SKM-1 (cell line): ENCODE results near the gene CHMP1B.
A peak's percentile ranks its signal among the peaks of the same experiment; 100 is the strongest.
"Not testable (repeated sequence)": the region's sequence is repeated elsewhere in the genome, so short reads cannot be mapped to it uniquely, and the experiment has no call there.

Experiments
- DNase-seq: peaks from one replicate; lab custom pipeline; 2025; ENCODE audit not compliant: unreplicated experiment; lab: John Stamatoyannopoulos, UW

Gene CHMP1B

GRCh38 chr18:11866764-11867163 is 15.6 kb downstream of the CHMP1B start:
- no peak for DNase-seq

GRCh38 chr18:11868230-11868629 is 17.0 kb downstream of the CHMP1B start:
- no peak for DNase-seq

GRCh38 chr18:11871501-11871900 is 20.3 kb downstream of the CHMP1B start:
- DNase-seq = no peak

GRCh38 chr18:11872479-11873136 is 21.4 kb downstream of the CHMP1B start:
- DNase-seq = no peak

GRCh38 chr18:11873670-11874340 is 22.6 kb downstream of the CHMP1B start:
- DNase-seq = no peak

- no peak for DNase-seq
Observed at GRCh38 chr18:11874676-11875075, 23.5 kb downstream of the CHMP1B start.

GRCh38 chr18:11877497-11878135 is 26.4 kb downstream of the CHMP1B start:
- no peak for DNase-seq

GRCh38 chr18:11880586-11881304 is 29.5 kb downstream of the CHMP1B start:
- DNase-seq = no peak

- DNase-seq = no peak
Observed at GRCh38 chr18:11882636-11883035, 31.4 kb downstream of the CHMP1B start.

- DNase-seq = peak; percentile 31
Observed at GRCh38 chr18:11883153-11883552, 31.9 kb downstream of the CHMP1B start.

GRCh38 chr18:11884396-11885030 is 33.3 kb downstream of the CHMP1B start:
- no peak for DNase-seq

GRCh38 chr18:11885278-11885947 is 34.2 kb downstream of the CHMP1B start:
- no peak for DNase-seq

GRCh38 chr18:11886577-11887110 is 35.4 kb downstream of the CHMP1B start:
- no peak for DNase-seq

- no peak for DNase-seq
Observed at GRCh38 chr18:11887328-11888128, 36.3 kb downstream of the CHMP1B start.

GRCh38 chr18:11888726-11889125 is 37.5 kb downstream of the CHMP1B start:
- no peak for DNase-seq

GRCh38 chr18:11889284-11889683 is 38.1 kb downstream of the CHMP1B start:
- no peak for DNase-seq

- no peak for DNase-seq
Observed at GRCh38 chr18:11891737-11892136, 40.5 kb downstream of the CHMP1B start.

GRCh38 chr18:11892438-11892837 is 41.2 kb downstream of the CHMP1B start:
- DNase-seq = not testable (repeated sequence)

- DNase-seq = no peak
Observed at GRCh38 chr18:11897781-11898180, 46.6 kb downstream of the CHMP1B start.

GRCh38 chr18:11899063-11899462 is 47.9 kb downstream of the CHMP1B start:
- DNase-seq = no peak
